ENCODE measurements around the gene MMD2.
"Not testable (repeated sequence)": the region's sequence is repeated elsewhere in the genome, so short reads cannot be mapped to it uniquely, and the experiment has no call there.

MMD2 gene

DNA sequence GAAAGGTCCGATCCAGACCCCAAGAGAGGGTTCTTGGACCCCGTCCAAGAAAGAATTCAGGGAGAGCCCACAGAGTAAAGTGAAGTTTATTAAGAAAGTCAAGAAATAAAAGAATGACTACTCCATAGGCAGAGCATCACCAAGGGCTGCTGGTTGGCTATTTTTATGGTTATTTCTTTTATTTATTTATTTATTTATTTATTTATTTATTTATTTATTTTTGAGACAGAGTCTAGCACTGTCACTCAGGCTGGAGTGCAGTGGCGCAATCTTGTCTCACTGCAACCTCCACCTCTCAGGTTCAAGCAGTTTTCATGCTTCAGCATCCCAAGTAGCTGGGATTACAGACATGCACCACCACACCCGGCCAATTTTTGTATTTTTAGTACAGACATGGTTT is 65.8 kb downstream of the MMD2 start:
- DNase-seq, result not testable (repeated sequence)

- not testable (repeated sequence) for DNase-seq
Observed at GRCh38 chr7:4891522-4891921, 67.5 kb downstream of the MMD2 start.

- DNase-seq, result no peak
Observed at GRCh38 chr7:4889682-4890081, 69.3 kb downstream of the MMD2 start.

- DNase-seq, result peak; percentile 93
Observed at GRCh38 chr7:4888161-4888560, 70.8 kb downstream of the MMD2 start.

- no peak for DNase-seq
Observed at GRCh38 chr7:4886671-4887070, 72.3 kb downstream of the MMD2 start.

GRCh38 chr7:4885317-4885807 is 73.6 kb downstream of the MMD2 start:
- no peak for DNase-seq

GRCh38 chr7:4884164-4884563 is 74.8 kb downstream of the MMD2 start:
- peak; percentile 25 for DNase-seq

DNA sequence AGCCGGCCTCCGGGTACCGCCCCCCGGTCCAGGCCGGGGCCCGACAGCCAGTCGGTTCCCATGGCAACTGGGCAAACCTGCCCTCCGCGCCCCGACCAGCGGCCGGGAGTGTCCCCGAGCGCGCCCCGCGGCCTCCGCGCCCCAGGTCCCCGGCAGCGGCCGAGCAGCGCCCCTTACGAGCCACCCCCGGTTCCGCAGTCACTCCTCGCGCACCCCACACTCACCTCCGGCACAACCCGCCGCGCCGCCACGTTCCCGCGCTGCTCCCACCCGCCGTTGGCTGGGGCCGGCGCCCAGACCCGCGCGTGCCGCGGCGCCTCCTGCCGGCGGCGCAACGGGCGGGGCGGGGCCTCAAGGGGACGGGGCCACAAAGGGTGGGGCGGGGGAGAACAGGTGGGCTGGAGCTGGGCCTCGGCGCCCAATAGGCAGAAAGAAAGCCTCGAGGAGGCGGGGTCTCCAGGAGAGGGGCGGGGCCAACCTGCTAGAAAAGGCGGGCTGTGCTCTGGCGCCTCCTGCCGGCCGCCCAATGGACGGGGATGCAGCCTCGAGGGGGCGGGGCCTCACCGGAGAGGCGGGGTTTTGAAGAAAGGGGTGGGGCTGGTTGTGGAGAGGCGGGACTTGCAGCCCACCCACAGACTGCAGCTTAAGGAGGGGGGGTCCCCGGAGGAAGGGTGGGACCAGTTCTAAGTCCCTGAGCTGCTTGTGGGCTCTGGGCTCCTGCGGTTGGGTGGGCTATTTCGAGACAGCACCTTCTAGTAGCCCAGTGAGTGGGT is 75.4 kb downstream of the MMD2 start, which contains the start of gene RADIL:
Gene RADIL, minus strand, starts transcription at position 345 of the 773 bp plus-strand sequence. CDS start 5,577 bp downstream, outside the sequence.
- peak; percentile 95 for DNase-seq

- no peak for DNase-seq
Observed at GRCh38 chr7:4883033-4883371, 76.0 kb downstream of the MMD2 start.

DNA sequence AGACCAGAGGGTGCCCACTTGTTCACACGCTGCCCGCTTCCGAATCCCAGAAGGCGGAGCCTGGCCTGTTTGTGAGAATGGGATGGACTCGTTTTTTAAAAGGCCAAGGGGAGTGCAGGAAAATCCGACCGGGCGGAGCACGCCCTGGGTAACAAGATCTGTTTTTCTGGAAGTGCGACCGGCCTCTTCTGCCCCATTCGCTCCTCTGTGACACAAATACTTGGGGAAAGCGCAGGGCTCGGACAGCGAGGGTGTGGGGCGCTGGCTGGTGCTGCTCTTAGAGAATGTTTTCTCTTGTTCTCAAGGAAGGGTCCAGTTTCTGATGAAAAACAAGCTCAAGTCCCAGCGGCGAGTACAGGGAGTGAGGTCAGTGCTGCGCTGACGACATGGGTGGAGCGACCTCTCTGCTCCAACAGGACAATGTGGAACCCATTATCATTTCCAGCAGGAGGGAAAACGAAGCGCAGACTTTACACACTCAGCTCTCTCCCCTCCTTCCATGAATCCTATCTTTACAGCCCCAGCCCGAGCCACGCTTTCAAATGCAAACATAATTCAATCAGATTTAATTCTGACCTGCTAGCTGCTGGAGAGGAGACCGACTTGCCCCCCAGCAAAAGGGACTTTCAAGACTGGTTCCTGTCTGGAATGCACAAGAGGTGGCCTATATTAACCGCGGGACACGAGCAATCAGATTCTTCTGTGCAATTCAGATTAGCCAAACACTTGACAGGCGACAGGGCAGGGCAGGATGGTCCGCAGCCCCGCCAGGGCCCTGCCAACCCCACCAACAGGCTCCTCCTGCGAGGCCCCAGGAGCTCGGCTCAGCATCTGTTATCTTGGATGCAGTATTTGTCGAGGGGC is 76.6 kb downstream of the MMD2 start:
- DNase-seq, result peak; percentile 56

- peak; percentile 62 for DNase-seq
Observed at GRCh38 chr7:4880218-4880617, 78.8 kb downstream of the MMD2 start.

DNA sequence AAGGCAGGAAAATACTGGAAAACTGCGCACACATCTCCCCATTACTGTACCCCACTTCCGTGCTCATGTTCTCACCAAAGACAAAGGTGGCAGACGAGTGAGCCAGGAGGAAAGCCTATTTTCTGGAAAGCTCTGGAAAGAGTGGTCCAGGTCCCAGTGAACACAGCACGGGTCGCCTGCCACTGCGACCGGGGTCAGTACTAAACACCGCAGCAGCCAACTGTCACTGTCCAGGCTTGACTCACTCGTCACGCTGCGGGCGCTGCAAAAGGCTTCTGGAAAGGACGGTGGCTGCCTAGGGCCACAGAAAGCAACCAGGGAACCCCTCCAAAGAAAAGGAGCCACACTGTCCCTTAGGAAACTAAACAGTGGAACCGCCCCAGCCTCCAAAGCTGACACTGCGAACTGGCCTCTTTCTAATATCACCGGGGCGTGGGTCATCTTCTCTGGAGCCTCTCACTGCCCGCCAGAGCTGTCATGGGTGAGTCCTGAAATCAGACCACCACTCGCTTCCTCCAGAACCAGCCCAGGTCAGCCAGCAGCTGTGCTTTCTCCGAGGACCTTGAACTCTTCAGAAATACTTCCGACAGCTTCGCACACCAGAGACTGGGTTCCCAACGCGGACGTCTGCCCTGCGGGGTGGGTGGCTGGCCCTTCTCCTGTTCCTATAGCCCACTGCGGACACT is 79.4 kb downstream of the MMD2 start:
- DNase-seq, result peak; percentile 26

DNA sequence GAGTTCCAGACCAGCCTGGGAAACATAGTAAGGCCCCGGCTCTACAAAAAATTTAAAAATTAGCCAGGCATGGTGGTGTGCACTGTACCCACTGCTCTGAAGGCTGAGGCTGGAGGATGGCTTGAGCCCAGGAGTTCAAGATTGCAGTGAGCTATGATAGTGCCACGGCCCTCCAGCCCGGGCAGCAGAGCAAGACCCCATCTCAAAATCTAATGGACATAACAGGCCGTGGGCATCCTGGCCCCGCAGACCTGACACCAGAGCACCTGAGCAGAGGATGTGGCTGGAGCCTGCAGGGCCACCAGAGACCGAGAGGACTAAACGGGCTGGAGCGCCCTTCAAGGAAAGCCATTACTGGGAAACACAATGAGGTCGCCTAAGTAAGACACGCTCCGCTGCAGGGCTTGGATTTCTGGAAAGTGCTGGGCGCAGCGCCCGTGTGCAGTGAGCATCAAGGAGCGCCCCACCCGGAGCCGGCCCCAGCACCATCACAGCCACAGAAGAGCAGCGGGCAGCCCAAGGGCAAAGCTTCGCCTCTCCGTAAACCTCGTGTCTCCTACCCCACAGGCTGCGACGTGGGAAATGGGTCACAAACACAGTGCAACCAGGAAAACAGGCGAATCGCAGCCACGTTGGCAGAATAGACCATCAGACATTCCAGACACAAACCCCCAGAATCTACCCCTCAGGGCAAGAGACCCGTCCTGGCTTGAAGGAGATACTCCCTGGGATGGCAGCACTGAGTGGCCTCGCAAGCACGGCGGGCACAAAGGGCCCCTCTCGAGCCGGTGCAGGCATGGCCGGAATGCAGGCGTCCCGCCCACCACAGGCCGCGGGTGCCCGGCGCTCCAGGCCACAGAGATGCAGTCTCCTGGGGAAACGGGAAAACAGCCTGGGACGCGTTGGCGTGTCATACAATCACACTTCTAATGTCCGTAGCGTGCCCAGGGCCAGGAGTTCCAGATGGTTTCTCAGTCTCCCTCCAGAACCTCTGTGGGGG is 80.4 kb downstream of the MMD2 start:
- DNase-seq, result no peak

DNA sequence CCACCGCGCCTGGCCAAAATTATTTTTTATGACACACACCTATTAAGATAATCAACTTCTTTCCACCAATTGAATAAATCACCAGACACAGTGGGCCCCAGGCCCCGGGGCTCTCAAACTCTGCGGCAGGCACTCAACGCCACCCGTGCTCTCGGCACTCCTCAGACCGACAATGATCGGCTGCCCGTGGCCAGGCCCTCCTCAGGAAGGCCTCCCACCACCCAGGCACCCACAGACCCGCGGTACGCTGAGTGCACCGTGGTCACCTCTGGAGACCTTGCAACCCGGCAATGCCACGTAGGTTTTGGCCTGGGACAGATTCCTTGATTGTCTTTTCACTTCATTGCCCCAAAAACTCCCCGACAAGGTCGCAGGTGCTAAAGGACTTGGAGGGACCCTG is 82.4 kb downstream of the MMD2 start:
- DNase-seq, result no peak

GRCh38 chr7:4875391-4875790 is 83.6 kb downstream of the MMD2 start:
- DNase-seq, result no peak

DNA sequence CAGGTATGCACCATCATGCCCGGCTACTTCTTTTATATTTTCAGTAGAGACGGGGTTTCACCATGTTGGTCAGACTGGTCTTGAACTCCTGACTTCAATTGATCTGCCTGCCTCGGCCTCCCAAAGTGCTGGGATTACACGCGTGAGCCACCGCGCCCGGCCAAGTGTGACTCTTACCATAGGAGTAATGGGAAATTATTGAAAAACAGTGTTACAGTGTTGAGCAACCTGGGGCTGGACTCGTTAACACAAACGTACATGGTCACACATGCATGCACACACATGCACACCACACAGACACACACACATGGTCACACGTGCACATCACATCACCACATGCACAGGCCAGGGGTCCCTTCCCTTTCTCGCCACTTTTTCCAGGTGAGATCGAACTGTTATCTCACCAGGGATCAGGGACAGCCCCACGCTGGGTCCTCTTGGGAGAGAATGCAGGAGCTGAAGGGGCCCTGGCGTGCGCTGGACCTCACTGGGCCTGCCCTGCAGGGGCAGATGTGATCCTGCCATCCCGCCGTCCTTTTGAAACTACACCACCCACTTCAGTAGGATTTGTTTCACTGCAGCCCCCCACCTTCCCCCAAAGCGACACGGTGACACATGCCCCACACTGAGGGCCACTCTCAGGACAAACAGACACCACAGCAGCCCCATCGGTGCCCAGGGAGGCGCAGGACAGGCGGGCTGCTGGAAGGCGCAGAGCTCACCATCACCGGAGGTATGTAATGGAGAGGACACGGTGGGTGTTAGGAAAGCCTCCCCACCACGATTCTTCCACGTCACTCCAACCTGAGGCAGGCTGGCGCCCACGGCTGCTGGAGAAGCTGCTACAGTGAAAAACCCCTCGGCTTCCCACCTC is 85.7 kb downstream of the MMD2 start:
- DNase-seq, result no peak

DNA sequence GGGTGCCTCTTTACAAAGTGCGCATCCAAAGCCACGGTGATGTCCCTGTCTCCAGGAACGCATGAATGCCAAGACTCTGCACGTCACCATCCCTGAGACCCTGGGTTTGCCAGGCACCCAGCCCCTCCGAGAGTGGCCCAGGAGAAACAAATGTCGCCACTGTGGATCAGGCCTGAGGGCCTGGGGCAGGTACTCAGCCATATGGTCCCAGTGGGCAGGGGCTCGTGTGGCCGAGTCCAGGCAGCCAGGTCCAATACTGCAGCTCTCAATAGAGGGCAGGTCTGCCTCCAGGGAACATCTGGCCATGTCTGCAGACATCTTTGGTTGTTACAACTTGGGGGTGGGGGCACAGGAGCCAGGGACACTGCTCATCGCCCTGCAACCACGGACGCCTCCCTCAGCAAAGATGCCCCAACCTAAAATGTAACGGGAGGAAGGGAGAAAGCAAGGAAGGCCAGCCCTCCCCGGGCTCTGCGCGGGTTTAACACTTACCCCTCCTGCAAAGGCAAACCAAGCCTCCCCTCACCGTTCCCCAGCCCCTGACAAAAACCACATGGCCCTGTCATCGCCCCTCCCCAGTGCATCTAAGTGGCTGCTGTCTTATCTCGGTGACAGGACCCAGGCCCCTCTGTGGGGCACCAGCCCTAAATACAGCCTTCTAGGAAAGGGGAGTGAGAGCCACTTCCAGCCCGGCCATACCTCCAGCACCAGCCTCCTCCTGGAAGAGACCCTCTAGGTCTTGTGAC is 86.9 kb downstream of the MMD2 start:
- DNase-seq, result no peak

GRCh38 chr7:4871056-4871680 is 87.8 kb downstream of the MMD2 start:
- DNase-seq, result no peak

GRCh38 chr7:4868493-4868892 is 90.5 kb downstream of the MMD2 start:
- DNase-seq, result no peak
